Cortex of kidney (tissue), 1 donor: ENCODE measurements around the gene PITPNM3.

Experiments used
- DNase-seq: peaks from one replicate; lab custom pipeline; 2025; lab: John Stamatoyannopoulos, UW

The PITPNM3 gene

DNA sequence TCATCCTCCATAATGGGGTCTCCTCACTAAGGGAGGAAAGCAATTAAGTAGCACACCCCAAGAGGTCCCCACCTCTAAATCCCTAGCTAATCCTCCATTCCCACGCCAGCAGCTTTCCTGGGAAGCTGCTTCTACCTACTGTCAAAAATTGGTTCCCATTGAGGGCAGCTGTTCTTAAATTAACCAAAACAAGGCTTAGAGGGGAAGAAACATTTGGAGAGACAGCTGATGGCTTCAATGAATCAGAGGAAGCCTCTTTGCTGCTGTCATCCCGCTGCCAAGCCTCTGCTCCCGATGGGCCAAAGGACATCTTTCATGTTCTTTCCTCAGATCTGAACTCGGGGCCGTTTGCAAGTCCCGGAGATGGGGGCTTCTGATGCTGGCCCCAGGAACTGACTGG lies 148.1 kb downstream of the PITPNM3 start:
- no peak for DNase-seq

DNA sequence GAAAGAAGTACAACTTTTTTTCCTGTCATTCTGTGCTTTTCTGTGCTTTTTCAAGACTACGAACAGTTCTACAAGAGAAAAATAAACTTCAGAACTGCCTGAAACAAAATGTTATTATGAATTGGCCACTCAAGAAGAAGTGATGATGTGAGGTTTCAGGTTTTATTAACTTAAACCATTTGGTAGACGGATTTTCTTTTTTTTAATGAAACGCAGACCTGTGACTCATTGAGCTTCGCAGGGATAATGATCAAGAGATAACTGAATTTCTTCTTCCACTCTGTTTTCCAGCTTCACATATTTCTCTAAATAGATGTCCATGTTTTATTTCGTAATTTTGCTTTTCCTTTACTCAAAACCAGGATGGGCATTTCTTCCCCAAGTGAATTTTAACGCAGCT lies 154.1 kb downstream of the PITPNM3 start:
- DNase-seq: no peak
